ENCODE data around the gene NDUFB10. TPM values are rescaled to one million over a fixed set of nuclear protein-coding genes. Genes with fewer than 3 reads are reported as not detected.

NDUFB10 gene
- total RNA-seq, 4 donors from 2014 or later, result 172 to 215 (median 189) TPM

GRCh38 chr16:1913327-1914083 is 45.8 kb upstream of the NDUFB10 start:
- peak overlapping the region; percentile 18 to 88 (median 84) for H3K27ac ChIP-seq
- peak overlapping the region in 2 of 4 donors; percentile 2 to 10 for H3K4me3 ChIP-seq
- peaks cover 29 to 89% (median 34%) of the 10 kb centered on the region in 3 donors for H3K4me1 ChIP-seq
- peaks cover 0 to 6% (median 0%) of the 10 kb centered on the region in 3 donors for H3K36me3 ChIP-seq
- no peaks in the 10 kb centered on the region for H3K9me3 ChIP-seq
- 56% methylated on average over 5 of the region's 21 CpGs; no CpG with 5 or more reads in 1 of the 2 donors for WGBS, 2 donors
- TF ChIP-seq POLR2A (IDR thresholded peaks at IDR 0.05) (peak in 2 of 4 donors; percentile 12 to 19), CTCF (IDR thresholded peaks at IDR 0.05) (no peak)
- intact Hi-C loops (cut with DNase I), result no loop called here
- no peak for DNase-seq
- peaks cover 0 to 63% (median 4%) of the 10 kb centered on the region in 4 donors for H3K27me3 ChIP-seq

GRCh38 chr16:1914084-1914608 is 45.2 kb upstream of the NDUFB10 start:
- TF ChIP-seq POLR2A (IDR thresholded peaks at IDR 0.05), result no peak
- no peaks in the 10 kb centered on the region for H3K9me3 ChIP-seq
- H3K4me1 ChIP-seq, result peaks cover 33 to 92% (median 37%) of the 10 kb centered on the region in 3 donors
- H3K36me3 ChIP-seq, result peaks cover 0 to 6% (median 0%) of the 10 kb centered on the region in 3 donors
- DNase-seq, result no peak
- WGBS, 2 donors, result 38 to 54% methylated on average over 4 to 7 of the region's 15 CpGs
- H3K4me3 ChIP-seq, result peak overlapping the region in 1 of 4 donors; percentile 10
- intact Hi-C loops (cut with DNase I), result no loop called here
- peaks cover under 1 to 63% (median 8%) of the 10 kb centered on the region in 4 donors for H3K27me3 ChIP-seq
- peak overlapping the region in 3 of 4 donors; percentile 81 to 88 (median 87) for H3K27ac ChIP-seq

GRCh38 chr16:1914988-1915387 is 44.4 kb upstream of the NDUFB10 start:
- WGBS, 2 donors, result 60 to 62% methylated on average over 7 to 8 of the region's 8 CpGs
- DNase-seq, result no peak
- TF ChIP-seq CTCF (IDR thresholded peaks at IDR 0.05) (no peak), POLR2A (IDR thresholded peaks at IDR 0.05) (no peak)
- Histone ChIP-seq H3K36me3 (peaks cover 0 to 6% (median 0%) of the 10 kb centered on the region in 3 donors), H3K27ac (peak overlapping the region in 2 of 4 donors; percentile 25 to 87), H3K9me3 (no peaks in the 10 kb centered on the region), H3K4me3 (no peak overlapping the region), H3K27me3 (peaks cover 6 to 69% (median 12%) of the 10 kb centered on the region in 4 donors), H3K4me1 (peaks cover 33 to 92% (median 37%) of the 10 kb centered on the region in 3 donors)
- intact Hi-C loops (cut with DNase I), result no loop called here

- H3K4me3 ChIP-seq, result peak overlapping the region in 1 of 4 donors; percentile 55
- H3K9me3 ChIP-seq, result no peaks in the 10 kb centered on the region
- WGBS, 2 donors, result 59 to 63% methylated on average over 7 to 11 of the region's 25 CpGs
- H3K27me3 ChIP-seq, result peaks cover 11 to 79% (median 16%) of the 10 kb centered on the region in 4 donors
- DNase-seq, result no peak
- H3K36me3 ChIP-seq, result peaks cover 0 to 6% (median 0%) of the 10 kb centered on the region in 3 donors
- TF ChIP-seq POLR2A (IDR thresholded peaks at IDR 0.05) (no peak), CTCF (IDR thresholded peaks at IDR 0.05) (no peak)
- intact Hi-C loops (cut with DNase I), result no loop called here
- peak overlapping the region in 1 of 4 donors; percentile 13 for H3K27ac ChIP-seq
- H3K4me1 ChIP-seq, result peaks cover 33 to 90% (median 37%) of the 10 kb centered on the region in 3 donors
Measured at GRCh38 chr16:1915732-1916639, 43.4 kb upstream of the NDUFB10 start.

- peaks cover 33 to 87% (median 37%) of the 10 kb centered on the region in 3 donors for H3K4me1 ChIP-seq
Measured at GRCh38 chr16:1916640-1916990, 42.7 kb upstream of the NDUFB10 start.

More at GRCh38 chr16:1916640-1916990, 42.7 kb upstream of the NDUFB10 start:
- TF ChIP-seq POLR2A (IDR thresholded peaks at IDR 0.05), result no peak
- no peak for TF ChIP-seq CTCF (IDR thresholded peaks at IDR 0.05)
- no peak for DNase-seq
- Histone ChIP-seq H3K36me3 (peaks cover 0 to 2% (median 0%) of the 10 kb centered on the region in 3 donors), H3K27me3 (peaks cover 11 to 85% (median 17%) of the 10 kb centered on the region in 4 donors), H3K9me3 (no peaks in the 10 kb centered on the region), H3K4me3 (peak overlapping the region in 3 of 4 donors; percentile 10 to 55 (median 49)), H3K27ac (peak overlapping the region in 2 of 4 donors; percentile 4 to 13)
- intact Hi-C loops (cut with DNase I), result no loop called here
- WGBS, 2 donors, result 7 to 11% methylated on average over 3 of the region's 5 CpGs

Data from esophagus squamous epithelium (tissue), 5 donors.